ENCODE data around the gene FANCM. TPM values are rescaled to one million over a fixed set of nuclear protein-coding genes. Genes with fewer than 3 reads are reported as not detected.

Gene FANCM
- polyA plus RNA-seq, 1 donor from 2014 or later, result 5.0 TPM

DNA sequence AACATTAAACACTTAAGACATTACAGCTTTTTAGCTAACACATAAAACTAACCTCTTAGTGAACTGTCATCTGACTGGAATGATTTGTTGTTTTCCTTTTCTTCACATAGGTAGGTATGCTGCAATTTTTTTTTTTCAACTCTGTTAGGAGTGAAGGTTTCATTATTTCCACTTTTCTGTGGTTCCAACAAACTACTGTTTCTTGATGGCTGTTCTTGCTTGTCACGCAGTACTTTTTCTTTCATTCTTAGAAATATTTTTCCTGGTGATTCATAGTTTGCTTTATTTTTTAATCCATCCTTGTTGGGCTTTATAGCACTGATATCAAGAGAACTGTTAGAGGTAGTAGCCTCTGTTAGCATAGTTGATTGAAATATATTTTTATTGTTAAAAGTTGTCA lies 111.0 kb downstream of the FANCM start:
- TF ChIP-seq, protein P1, sequence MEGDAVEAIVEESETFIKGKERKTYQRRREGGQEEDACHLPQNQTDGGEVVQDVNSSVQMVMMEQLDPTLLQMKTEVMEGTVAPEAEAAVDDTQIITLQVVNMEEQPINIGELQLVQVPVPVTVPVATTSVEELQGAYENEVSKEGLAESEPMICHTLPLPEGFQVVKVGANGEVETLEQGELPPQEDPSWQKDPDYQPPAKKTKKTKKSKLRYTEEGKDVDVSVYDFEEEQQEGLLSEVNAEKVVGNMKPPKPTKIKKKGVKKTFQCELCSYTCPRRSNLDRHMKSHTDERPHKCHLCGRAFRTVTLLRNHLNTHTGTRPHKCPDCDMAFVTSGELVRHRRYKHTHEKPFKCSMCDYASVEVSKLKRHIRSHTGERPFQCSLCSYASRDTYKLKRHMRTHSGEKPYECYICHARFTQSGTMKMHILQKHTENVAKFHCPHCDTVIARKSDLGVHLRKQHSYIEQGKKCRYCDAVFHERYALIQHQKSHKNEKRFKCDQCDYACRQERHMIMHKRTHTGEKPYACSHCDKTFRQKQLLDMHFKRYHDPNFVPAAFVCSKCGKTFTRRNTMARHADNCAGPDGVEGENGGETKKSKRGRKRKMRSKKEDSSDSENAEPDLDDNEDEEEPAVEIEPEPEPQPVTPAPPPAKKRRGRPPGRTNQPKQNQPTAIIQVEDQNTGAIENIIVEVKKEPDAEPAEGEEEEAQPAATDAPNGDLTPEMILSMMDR (IDR thresholded peaks at IDR 0.05; ENCODE audit: poor library complexity, severe bottlenecking), result no peak
- TF ChIP-seq TAF1 (IDR thresholded peaks at IDR 0.05; ENCODE audit: low read depth) (no peak), MXI1 (conservative IDR thresholded peaks at IDR 0.05; ENCODE audit: poor library complexity, severe bottlenecking) (no peak), EP300 (conservative IDR thresholded peaks at IDR 0.05; ENCODE audit: poor library complexity, severe bottlenecking) (no peak), POLR2AphosphoS5 (IDR thresholded peaks at IDR 0.05) (no peak), RAD21 (conservative IDR thresholded peaks at IDR 0.05) (no peak), EZH2 (IDR thresholded peaks at IDR 0.05; ENCODE audit: borderline replicate concordance, insufficient read depth, low read length, poor library complexity, severe bottlenecking) (no peak), SMC3 (conservative IDR thresholded peaks at IDR 0.05; ENCODE audit: poor library complexity) (no peak)
- TF ChIP-seq, protein P2, sequence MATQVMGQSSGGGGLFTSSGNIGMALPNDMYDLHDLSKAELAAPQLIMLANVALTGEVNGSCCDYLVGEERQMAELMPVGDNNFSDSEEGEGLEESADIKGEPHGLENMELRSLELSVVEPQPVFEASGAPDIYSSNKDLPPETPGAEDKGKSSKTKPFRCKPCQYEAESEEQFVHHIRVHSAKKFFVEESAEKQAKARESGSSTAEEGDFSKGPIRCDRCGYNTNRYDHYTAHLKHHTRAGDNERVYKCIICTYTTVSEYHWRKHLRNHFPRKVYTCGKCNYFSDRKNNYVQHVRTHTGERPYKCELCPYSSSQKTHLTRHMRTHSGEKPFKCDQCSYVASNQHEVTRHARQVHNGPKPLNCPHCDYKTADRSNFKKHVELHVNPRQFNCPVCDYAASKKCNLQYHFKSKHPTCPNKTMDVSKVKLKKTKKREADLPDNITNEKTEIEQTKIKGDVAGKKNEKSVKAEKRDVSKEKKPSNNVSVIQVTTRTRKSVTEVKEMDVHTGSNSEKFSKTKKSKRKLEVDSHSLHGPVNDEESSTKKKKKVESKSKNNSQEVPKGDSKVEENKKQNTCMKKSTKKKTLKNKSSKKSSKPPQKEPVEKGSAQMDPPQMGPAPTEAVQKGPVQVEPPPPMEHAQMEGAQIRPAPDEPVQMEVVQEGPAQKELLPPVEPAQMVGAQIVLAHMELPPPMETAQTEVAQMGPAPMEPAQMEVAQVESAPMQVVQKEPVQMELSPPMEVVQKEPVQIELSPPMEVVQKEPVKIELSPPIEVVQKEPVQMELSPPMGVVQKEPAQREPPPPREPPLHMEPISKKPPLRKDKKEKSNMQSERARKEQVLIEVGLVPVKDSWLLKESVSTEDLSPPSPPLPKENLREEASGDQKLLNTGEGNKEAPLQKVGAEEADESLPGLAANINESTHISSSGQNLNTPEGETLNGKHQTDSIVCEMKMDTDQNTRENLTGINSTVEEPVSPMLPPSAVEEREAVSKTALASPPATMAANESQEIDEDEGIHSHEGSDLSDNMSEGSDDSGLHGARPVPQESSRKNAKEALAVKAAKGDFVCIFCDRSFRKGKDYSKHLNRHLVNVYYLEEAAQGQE (IDR thresholded peaks at IDR 0.05; ENCODE audit: borderline replicate concordance), result no peak
- H3K4me2 ChIP-seq (ENCODE audit: low read length), result no peak overlapping the region
- H3K79me2 ChIP-seq (replicated peaks; ENCODE audit: insufficient read depth, low read length), result peaks cover 43% of the 10 kb centered on the region

DNA sequence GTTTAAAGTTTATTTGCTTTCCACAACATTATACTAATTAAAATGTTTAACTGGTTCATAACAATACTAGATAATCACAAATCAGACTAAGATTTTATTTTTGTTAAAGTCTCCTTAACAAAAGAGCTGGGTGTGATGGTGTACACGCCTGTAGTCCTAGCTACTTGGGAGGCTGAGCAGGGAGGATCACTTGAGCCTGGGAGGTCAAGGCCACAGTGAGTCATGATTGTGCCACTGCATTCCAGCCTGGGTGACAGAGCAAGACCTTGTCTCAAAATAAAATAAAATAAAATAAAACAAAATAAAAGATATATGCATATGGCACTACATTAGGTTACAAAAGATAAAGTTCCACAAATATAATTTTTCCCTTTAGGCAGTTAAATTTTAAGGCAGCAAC lies 111.7 kb downstream of the FANCM start:
- Histone ChIP-seq H3F3A (ENCODE audit: insufficient read depth, low read length, poor library complexity, severe bottlenecking) (no peaks in the 10 kb centered on the region), H3K9me3 (ENCODE audit: low read length) (no peaks in the 10 kb centered on the region), H3K36me3 (ENCODE audit: insufficient read depth, low read length) (no peaks in the 10 kb centered on the region), H3K27ac (ENCODE audit: low read length) (no peak overlapping the region), H2AFZ (ENCODE audit: low read depth, low read length) (no peak overlapping the region), H4K20me1 (ENCODE audit: insufficient read depth) (no peaks in the 10 kb centered on the region), H3K4me3 (ENCODE audit: low read length) (no peak overlapping the region), H3K4me2 (ENCODE audit: low read length) (no peak overlapping the region), H3K79me2 (replicated peaks; ENCODE audit: insufficient read depth, low read length) (peaks cover 47% of the 10 kb centered on the region), H3K9me2 (ENCODE audit: insufficient read depth, low read length) (no peaks in the 10 kb centered on the region), H3K9ac (ENCODE audit: low read length) (no peak overlapping the region), H3K27me3 (ENCODE audit: insufficient read depth, low read depth, low read length) (no peaks in the 10 kb centered on the region)
- TF ChIP-seq RAD21 (conservative IDR thresholded peaks at IDR 0.05) (no peak), SMC3 (conservative IDR thresholded peaks at IDR 0.05; ENCODE audit: poor library complexity) (no peak), EZH2 (IDR thresholded peaks at IDR 0.05; ENCODE audit: borderline replicate concordance, insufficient read depth, low read length, poor library complexity, severe bottlenecking) (no peak), POLR2AphosphoS5 (IDR thresholded peaks at IDR 0.05) (no peak), MXI1 (conservative IDR thresholded peaks at IDR 0.05; ENCODE audit: poor library complexity, severe bottlenecking) (no peak), TAF1 (IDR thresholded peaks at IDR 0.05; ENCODE audit: low read depth) (no peak), EP300 (conservative IDR thresholded peaks at IDR 0.05; ENCODE audit: poor library complexity, severe bottlenecking) (no peak)
- TF ChIP-seq, protein P1 (IDR thresholded peaks at IDR 0.05; ENCODE audit: poor library complexity, severe bottlenecking), result no peak
- TF ChIP-seq, protein P2 (IDR thresholded peaks at IDR 0.05; ENCODE audit: borderline replicate concordance), result no peak

More for the DNA sequence above, 111.0 kb downstream of the FANCM start:
- Histone ChIP-seq H3K27me3 (ENCODE audit: insufficient read depth, low read depth, low read length) (no peaks in the 10 kb centered on the region), H3K9me3 (ENCODE audit: low read length) (no peaks in the 10 kb centered on the region), H3K36me3 (ENCODE audit: insufficient read depth, low read length) (no peaks in the 10 kb centered on the region), H3K9me2 (ENCODE audit: insufficient read depth, low read length) (no peaks in the 10 kb centered on the region), H3K9ac (ENCODE audit: low read length) (no peak overlapping the region), H4K20me1 (ENCODE audit: insufficient read depth) (no peaks in the 10 kb centered on the region), H3F3A (ENCODE audit: insufficient read depth, low read length, poor library complexity, severe bottlenecking) (no peaks in the 10 kb centered on the region), H2AFZ (ENCODE audit: low read depth, low read length) (no peak overlapping the region), H3K4me3 (ENCODE audit: low read length) (no peak overlapping the region), H3K27ac (ENCODE audit: low read length) (no peak overlapping the region)
